GM21423 (cell line): ENCODE results near the gene FBXL19.
"Not testable (repeated sequence)": the region's sequence is repeated elsewhere in the genome, so short reads cannot be mapped to it uniquely, and the experiment has no call there.

ENCODE experiments used
- ATAC-seq: cut with Tn5 transposase; IDR thresholded peaks from one replicate; pipeline ENCODE4 v1.9.1; 2021; ENCODE audit warnings: mild to moderate bottlenecking, moderate library complexity; ENCODE audit not compliant: unreplicated experiment

FBXL19 gene

DNA sequence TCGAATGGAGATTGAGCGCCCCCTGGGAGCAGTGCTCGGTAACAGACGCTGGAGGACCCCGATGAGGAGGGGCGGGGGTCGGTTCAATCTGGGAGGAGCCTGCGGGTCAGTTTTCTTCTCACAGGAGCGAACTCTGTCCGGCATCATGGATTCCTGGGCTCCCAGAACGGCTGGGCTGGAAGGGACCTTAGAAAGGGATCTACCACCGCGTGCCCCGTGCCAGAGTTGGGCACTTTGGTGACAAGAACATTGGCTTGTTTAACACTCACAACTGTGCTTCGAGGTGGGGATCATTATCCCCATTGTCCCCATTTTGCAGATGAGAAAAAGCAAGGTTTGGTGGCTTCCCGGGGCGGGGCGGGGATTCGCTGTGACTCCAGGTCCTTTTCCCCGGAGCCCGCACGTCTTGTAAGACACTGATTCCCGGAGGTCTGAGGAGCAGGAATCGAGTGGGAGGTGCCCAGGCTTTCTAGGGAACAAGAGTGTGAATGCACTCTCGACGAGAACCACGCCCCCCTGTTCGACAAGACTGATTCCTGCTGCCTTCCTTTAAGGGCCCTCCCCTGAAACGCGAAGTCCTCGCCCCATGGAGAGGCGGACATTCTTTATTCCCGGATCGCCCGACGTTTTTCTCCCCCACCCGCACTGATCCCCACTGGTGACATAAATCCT, 1.5 kb upstream of the FBXL19 start:
- ATAC-seq, result no peak

DNA sequence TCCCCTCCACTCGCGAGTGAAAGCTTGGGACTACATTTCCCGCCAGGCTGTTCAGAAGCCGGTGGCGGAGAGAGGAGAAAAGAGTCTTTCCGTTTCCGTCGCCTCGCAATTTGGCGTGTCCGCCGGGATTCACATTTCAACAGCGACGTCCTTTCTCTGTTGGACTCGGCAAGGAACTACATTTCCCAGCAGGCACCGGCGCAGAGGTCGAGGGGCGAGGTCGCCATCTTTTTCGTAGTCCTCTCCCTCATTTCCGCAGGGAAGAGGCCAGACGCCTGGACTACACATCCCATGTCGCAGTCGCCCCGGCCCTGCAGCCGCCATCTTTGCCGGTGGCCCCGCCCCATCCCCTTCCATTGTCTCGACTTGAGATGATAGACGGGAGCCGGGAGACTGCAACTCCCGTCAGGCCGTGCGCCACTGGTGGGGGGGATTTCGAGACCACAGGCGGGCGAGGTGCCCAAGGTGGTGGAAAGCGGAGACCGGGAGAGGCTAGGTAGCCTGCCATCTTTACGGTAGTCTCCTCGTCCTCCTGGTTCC, 882 bp upstream of the FBXL19 start:
- peak; percentile 70 for ATAC-seq

DNA sequence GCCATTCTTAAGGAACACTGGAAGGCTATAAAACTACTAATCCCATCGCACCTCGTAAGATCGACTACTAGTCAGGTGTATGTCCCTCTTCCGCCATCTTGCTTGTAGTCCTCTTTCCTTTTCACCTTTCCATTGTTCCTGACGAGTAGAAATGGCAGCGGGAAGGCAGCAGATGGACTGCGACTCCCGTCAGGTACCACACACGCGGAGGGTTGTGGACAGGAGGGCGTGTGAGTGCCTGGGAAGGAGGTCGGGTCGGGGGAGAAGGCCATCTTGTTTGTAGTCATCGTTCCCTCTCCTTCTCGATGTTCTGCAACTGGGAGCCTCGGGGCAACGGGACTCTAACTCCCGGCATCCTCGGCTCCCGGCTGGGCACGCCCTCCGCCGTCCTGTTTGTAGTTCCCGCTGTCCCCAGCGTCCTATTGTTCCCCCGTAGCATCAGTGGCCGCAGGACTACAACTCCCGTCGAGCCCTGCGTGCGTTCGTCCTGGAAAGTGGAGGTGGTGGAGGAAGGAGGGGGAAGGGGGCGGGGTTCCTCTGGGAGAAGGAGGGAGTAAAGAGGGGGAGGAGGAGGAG, 324 bp upstream of the FBXL19 start:
- ATAC-seq, result peak; percentile 65

DNA sequence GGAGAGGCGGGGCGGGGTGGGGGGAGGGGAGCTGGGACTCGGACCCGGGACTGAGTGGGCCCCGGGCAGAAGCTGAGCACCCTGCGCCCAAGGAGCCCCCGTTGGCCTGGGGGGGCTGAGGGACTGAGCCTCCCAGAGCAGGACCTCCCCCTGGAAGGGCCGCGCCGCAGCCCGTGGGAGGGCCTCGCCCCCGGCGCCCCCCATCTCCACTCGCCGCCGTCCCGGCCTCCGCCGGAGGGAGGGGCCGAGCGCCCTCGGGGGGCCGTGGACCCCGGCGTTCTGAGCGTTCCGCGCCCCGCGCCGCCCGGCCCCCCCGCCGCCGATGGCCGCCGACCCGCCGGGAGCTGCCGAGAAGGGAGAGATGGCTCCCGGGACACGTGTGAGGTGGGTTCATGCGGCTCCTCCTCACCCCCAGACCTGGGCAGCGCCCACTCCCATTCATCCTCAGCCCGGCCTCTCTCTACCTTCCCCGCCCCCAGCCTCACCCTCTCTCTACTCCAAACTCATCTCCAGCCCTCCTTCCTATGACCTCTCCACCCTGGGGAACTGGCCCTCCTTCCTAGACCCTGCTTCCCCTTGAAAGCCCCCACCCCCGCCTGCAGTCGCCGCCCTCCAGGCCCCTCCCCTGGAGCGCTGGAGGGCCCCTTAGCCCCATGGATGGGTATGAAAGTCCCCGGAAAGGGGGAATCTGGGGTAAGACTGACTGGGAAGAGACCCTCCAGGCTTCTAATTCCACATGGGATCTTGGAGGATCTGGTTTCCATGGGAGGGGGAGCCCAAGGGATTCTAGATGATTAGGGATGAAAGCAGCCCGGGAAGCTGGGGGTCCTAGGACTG, 922 bp downstream of the FBXL19 start:
- no peak for ATAC-seq

DNA sequence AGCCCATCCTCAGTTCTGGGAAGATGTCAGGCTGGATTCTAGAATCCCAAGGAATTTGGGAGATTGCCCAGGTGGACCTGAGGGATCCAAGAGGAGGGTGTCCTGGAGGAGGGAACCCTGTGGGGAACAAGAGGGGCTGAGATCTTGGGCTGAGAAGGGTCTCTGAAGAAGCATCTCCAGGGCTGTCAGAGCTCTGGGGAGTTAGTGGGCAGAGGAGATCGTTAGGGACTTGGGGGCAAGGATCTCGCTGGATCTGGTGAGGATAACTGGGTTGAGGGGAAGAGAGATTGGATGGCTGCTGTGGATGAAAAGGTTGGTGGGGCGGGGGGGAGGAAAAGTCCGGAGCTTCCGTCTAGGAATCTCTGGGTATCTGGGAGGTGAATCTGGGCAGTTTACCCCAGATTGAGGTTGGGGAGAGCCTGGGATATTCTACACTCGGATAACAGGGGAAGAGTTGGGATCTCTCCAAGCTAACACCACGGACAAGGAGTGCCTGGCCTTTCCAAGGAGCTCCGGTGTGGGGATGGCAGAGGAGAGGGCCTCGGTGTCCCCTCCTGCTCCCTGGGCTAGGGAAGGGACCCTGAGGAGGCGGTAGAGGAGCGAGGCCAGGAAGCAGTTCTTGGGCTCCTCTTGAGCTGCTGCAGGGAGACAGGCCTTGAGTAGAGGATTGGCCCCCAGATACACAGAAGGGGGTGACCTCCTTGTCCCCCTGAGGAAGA, 1.7 kb downstream of the FBXL19 start:
- ATAC-seq, result no peak

DNA sequence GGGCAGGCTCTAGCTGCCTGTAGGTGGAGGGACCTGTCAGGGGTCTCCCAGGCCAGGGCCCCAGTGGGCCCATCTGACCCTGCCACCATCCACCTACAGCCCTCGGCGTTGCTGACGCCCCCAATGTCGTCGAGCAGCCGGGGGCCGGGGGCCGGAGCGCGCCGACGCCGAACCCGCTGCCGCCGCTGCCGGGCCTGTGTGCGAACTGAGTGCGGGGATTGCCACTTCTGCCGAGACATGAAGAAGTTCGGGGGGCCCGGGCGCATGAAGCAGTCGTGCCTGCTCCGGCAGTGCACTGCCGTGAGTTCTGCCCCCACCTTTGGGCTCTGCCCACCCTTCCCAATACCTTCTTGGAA, 2.2 kb downstream of the FBXL19 start:
- no peak for ATAC-seq

DNA sequence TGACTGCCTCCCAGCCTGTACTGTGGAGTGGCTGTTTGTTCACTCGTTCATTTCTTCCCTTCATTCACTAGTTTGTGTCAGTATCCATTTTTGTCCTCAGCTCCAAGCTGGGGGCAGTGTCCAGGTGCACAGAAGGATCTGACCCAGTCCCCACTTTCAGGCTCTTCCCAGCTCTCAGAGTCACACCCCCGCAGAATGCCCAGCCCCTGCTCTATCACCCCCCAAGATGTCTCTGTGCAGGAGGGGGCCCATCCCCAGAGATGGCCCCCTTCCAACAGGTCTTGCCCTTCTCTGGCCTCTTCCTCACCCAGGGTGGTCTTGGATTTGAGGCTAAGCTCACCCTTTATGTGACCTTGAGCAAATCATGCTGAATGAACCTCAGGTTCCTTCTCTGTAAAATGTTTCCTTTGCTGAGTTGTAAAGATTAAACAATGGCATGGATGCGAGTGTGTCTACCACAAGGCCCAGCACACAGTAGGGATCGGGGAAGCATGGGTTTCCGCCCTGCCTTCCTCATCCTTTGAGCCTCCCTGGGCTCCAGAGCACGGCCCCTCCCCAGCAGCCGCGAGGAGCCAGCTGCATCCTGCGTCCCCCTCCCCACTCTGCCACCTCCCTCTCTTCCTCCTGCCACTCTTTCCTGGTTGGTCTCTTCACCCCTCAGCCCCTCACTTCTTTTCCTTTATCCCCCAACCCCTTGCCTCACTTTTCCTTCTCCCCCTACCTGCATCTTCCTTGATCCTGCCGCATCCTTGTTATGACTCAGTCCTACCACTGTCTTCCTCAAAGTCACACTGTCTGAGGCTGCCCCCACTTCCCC, 2.8 kb downstream of the FBXL19 start:
- ATAC-seq, result no peak

DNA sequence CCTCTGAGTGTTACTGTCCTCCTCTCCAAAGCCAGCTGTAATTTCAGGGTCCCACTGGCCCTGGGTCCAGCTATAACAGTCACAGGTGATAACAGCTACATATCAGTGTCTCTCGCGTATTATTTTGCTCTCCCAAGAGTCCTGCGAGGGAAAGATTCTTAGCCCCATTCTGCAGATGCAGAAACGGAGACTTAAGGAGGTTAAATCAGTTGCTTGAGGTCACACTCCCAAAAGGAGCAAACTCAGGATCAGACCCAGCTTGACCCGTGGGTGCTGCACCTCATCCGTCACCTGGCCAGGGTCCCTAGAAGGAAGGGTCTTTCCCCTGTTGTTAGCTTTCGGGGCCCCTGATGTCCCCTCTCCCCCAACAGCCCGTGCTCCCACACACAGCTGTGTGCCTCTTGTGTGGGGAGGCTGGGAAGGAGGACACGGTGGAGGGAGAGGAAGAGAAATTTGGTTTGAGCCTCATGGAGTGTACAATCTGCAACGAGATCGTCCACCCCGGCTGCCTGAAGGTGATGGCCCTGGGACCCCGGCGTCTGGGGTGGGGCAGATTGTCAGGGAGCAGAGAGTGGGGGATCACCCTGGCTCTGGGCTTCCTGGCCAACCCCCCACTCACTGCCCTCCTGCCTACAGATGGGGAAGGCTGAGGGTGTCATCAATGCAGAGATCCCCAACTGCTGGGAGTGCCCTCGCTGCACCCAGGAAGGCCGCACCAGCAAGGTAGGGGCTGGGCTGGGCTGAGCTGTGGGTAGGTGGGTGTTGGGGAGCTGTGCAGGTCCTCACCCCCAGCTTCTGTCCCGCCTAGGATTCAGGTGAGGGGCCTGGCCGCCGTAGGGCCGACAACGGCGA, 3.8 kb downstream of the FBXL19 start:
- ATAC-seq, result no peak

DNA sequence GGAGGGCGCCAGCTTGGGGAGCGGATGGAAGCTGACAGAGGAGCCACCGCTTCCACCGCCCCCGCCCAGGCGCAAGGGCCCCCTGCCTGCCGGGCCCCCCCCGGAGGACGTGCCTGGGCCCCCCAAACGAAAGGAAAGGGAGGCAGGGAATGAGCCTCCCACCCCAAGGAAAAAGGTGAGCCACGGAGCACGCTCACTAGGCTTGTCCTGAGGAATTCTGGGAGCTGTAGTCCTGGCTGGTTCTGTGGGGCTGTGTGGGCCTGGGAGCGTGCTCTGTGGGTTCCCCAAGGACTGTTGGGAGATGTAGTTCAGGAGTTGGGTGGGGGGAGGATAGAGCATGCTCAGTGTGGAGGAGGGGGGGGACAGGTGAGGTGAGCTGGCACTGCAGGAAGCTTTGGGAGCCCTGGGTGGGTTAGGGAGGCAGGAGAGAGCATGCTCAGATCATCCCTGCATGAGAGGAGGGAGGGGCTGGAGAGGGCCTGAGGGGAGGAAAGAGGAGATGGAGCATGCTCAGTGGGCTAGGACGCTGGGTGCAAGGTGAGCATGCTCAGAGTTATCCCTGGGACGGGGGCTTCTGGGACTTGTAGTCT, 4.5 kb downstream of the FBXL19 start:
- ATAC-seq, result no peak

DNA sequence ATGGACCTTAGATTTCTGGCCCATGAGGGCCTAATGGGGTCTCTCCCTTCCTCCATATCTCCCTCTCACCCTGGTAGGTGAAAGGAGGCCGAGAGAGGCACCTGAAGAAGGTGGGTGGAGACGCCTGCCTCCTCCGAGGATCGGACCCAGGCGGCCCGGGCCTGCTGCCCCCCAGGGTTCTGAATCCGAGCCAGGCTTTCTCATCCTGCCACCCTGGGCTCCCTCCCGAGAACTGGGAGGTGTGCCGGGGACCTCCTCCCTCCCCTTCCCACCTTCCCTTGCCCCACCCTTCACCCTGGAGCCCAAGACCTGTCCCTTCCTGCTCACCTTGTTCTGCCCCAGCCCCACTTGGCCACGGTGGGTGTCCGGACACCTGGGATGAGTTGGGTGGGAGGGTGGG, 5.0 kb downstream of the FBXL19 start:
- no peak for ATAC-seq

DNA sequence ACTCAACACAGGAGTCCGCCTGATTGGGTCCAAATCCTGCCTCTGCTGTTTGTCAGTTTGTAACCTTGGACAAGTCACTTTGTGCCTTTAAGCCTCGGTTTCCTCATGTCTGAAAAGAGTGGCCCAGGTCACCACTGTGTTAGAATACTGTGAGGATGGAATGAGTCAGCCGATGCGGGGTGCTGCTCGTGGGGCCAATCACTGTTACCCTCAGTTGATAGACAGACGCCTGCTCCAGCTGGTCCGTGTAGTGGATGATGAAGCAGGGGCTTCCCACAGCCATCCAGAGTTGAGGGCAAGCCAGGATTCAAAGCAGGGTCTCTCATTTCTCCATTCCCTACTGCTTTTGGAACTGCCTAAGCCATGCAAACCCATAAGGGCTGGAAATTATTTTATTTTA, 5.8 kb downstream of the FBXL19 start:
- ATAC-seq, result no peak

DNA sequence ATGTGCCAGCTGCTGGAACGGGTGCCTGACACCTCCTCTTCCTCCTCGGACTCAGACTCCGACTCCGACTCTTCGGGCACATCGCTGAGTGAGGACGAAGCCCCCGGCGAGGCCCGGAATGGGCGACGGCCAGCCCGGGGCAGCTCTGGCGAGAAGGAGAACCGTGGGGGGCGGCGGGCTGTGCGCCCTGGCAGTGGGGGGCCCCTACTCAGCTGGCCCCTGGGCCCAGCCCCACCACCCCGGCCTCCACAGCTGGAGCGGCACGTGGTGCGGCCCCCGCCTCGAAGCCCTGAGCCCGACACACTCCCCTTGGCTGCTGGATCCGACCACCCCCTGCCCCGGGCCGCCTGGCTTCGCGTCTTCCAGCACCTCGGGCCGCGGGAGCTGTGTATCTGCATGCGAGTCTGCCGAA, 6.8 kb downstream of the FBXL19 start:
- ATAC-seq, result no peak

DNA sequence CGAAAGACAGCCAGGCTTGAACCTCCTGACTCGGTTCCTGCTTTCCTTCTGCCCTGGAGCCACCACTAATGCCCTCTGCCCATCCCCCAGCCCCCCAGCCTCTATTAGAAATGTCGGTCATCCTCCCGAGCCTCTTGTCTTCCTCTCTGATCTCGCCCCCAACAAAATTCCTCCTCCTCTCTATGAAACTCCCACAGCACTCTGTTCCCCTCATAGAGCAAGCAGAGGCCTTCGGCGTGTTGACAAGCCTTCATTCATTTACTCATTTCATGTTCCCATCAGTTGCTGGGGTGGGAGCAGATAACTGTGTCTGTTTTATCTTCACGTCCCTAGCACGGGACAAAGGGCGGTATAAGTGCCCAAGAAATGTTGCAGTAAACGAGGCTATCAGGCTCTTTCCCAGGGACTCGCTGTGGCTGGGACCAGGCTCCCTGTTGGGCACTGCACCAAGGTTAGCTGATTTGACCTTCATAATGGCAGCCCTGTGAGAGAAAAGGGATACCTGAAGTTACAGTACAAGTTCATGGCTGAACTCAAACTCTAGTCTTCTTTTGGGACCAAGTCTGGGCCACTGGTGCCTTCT, 7.8 kb downstream of the FBXL19 start:
- ATAC-seq, result no peak

DNA sequence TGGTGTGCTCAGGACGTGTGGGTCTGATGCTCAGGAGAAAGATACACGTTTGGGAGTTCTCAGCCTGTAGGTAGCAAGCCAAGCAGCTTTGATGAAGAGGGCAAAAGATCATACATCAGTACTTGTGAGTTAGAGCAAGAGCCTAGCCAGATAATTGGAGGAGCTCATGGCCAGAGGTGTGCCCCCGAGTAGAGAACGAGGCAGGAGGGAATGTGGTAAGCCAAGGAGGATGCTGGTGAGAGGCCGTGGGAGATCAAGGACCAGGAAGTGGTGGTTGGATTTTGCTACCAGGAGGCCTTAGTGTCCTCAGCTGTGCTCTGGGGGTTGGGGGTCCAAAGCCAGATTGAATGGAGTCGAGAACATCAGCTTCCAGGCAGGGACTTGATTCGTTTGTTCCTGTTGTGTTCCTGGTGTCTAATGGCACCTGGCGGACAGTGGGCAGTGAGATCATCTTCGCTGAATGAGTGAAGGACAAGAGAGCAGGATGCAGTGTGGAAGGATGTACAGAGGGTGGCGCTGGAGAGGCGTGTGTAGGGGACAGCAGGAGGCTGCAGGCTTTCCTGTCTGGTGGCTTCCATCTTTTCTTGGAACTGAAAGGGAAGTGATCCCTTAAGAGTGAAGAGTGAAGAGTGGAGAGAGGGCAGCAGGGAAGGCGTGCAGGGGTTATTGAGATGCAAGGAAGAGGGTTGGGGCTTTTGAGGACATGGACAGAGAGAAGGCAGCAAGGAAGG, 11.6 kb downstream of the FBXL19 start:
- ATAC-seq, result no peak

DNA sequence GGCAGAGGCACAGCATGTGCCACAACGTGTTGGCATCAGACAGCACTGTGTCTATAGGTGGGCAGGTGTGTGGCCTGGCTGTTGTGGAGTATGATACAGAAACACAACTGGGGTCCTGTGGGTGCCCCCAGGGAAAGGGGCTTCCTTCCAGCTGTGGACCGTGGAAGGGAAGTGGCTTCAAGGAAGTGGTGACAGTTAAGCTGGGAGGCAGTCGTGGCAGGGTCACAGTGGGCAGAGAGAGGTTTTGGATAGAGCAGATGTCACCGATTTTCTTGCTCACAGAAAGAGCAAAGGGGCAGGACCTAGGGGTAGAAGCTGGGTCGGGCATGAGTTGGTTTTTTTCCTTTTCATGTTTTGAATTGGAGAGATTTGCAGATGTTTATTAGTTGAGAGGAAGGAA, 14.3 kb downstream of the FBXL19 start:
- no peak for ATAC-seq

DNA sequence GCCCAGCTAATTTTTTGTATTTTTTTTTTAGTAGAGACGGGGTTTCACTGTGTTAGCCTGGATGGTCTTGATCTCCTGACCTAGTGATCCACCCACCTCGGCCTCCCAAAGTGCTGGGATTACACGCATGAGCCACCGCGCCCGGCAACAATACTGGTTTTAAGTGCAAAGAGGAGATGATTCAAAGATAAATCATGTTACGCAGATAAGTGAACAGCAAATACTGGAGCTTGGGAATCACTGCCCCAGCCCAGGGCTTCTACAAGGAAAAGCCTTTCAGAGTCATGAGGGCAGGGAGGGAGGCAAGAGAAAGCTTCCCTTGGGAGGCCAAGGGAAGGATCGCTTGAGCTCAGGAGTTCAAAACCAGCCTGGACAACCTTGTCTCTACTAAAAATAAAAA, 16.2 kb downstream of the FBXL19 start:
- ATAC-seq, result not testable (repeated sequence)

DNA sequence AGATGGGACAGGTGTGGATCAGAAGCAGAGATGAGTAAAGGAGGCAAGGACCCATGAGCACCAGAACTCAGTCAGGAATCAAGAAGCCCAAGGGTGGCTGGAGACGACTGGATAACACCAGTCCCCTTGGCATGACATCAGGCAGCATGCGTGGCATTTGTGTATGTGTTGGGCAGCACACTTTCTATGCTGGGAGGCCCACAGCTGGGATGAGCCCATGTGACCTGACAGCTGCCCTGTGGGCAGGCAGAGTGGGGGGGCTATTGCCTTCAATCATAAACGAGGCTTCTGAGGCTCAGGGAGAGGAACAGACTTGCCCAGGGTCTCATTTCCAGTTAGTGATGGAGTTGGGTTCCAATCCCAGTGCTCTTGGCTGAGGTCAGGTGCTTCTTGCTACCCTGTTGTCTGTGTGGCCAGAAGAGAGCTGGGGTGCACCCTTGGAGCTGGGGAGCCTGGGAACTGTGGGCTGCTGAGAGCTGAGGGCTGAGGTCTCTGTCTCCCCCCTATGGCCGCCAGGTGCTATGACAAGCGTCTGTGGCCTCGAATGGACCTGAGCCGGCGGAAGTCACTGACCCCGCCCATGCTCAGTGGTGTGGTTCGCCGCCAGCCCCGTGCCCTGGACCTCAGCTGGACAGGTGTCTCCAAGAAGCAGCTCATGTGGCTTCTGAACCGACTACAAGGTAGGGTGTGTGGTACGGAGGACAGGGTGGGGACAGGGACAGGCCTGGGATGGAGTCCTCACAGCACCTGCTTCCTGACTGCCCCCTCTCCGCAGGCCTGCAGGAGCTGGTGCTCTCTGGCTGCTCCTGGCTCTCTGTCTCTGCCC, 18.4 kb downstream of the FBXL19 start:
- ATAC-seq, result peak; percentile 84
